HG02642 (cell line): ENCODE results near the gene GLB1L3.
"Not testable (repeated sequence)": the region's sequence is repeated elsewhere in the genome, so short reads cannot be mapped to it uniquely, and the experiment has no call there.

Experiments used
- ATAC-seq: cut with Tn5 transposase; IDR thresholded peaks from one replicate; pipeline ENCODE4 v1.9.1; 2021; ENCODE audit warnings: mild to moderate bottlenecking; ENCODE audit not compliant: unreplicated experiment, poor library complexity

Gene GLB1L3

DNA sequence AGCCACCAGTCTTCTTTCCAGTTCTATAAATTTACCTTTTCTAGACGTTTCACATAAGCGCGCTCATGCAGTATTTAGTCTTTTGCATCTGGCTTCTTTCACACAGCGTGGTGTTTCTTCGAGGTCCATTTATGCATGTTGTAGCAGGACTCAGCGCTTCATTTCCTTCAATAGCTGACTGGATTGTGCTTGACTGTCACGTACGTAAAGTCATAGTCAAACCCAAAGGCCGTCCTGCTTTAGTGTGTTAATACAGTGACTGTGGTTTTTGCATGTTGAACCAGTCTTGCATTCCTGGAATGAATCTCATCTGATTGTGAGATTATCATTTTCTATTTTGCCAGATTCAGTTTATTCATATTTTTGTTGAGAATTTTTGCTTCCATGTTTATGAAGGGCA, 18.5 kb downstream of the GLB1L3 start:
- ATAC-seq: no peak

DNA sequence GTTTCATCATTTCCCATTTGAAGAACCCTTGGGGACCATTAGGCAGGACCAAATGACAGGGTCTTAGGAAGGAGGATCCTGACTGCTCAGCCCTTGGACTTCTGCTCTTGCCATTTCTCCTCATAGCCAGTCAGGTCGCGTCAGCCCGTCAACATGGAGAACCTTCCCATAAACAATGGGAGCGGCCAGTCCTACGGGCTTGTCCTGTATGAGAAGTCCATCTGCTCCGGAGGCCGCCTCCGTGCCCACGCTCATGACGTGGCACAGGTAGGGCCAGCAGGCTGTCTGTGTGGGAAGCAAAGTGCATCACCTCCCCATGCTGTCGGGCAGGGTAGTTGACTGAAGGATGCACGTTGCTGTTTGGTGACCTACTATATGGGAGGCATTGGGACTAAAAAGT, 36.0 kb downstream of the GLB1L3 start:
- no peak for ATAC-seq

DNA sequence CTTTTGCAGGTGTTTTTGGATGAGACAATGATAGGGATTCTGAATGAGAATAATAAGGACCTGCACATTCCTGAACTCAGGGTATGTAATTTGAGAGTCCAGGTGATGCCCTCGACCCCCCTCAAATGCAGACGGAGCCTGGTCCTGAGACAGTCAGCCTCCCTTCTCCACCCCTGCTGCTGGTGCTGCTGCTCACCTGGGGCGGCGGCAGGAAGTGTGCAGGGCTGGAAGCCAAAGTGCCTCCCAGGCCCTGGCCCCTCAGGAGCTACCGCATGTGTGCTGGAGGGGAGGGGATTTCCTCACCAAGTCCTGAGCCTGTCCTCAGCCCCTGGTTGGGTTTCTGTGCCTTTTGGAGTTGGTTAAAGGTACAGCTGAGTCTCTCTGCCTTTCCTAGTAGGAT, 36.6 kb downstream of the GLB1L3 start:
- no peak for ATAC-seq

DNA sequence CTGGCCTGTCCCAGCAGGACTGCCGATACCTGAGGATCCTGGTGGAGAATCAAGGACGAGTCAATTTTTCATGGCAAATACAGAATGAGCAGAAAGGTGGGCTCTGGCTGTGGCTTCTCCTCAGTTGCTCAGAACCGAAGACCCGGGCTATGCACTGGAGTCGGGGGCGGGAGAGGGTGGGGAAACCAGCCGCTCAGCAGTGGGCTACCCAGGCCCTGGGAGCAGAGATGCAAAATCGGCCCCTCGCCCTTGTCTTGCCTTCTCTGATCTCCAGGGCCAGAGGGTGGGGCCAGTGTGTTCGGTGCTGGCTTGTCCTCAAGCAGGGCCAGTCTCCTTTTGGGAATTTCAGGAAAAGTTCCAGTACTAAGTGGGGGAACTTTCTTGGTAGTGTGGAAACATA, 37.2 kb downstream of the GLB1L3 start:
- no peak for ATAC-seq

DNA sequence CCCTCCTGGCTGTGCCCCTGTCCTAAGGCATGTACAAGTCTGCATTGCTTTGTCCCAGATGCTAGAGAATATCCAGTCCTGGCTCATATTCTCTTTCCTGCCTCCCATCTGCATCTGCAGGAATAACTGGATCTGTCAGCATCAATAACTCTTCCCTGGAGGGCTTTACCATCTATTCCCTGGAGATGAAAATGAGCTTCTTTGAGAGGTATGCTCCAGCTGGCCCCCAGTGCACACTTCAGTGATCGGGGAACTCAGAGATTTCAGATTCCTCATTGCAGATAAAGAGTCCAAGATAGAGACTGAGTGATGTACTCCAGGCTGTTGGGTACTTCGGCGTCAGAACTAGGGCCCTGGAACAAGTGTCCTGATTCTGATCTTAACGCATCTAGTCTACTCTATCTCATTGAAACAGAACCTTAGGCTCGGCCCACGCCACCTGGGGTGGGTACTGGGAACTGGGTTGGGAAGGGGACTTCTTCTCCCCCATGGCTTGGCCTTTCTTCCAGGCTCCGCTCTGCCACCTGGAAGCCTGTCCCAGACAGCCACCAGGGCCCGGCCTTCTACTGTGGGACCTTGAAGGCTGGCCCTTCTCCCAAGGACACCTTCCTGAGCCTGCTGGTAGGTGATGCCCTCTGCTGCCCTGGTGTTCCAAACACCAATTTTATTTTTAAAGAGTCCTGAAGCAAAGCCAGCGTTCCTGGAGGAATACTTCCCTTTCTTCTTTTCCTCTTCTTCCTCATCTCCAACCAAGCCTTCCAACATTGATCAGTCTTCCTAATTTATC, 37.8 kb downstream of the GLB1L3 start:
- ATAC-seq: no peak

DNA sequence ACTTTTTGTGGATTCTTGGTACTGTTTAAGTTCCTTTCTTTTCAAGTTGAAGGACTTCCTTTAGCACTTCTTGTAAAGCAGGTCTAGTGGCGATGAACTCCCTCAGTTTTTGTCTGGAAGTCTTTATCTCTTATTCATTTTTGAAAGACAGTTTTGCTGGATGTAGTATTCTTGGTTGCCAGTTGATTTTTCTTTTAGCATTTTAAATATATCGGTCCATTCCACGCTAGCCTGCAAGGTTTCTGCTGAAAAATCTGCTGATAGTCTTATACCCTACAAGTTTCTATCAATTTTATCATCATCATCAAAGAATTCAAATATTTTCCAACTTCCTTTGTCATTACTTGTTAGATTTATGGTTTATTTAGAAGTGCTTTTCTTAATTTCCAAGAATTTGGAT, 40.9 kb downstream of the GLB1L3 start:
- no peak for ATAC-seq

DNA sequence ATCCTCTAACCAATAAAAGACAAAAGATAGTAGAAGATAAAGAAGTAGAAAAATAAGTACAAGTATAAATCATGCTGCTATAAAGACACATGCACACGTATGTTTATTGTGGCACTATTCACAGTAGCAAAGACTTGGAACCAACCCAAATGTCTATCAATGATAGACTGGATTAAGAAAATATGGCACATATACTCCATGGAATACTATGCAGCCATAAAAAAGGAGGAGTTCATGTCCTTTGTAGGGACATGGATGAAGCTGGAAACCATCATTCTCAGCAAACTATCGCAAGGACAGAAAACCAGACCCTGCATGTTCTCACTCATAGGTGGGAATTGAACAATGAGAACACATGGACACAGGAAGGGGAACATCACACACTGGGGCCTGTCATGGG, 45.2 kb downstream of the GLB1L3 start:
- not testable (repeated sequence) for ATAC-seq

DNA sequence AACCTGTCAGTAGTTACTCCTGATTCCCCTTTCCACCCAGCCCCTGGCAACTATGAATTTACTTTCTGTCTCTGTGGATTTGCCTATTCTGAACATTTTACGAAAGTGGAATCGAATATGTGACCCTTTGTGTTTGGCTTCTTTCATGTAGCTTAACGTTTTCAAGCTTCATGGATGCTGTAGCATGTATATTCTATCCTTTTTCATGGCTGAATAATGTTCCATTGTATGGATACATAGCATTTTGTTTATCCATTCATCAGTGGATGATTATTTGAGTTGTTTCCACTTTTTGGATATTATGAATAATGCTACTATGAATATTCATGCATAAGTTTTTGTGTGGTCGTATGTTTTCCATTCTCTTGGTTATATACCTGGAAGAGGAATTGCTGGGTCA, 46.4 kb downstream of the GLB1L3 start:
- ATAC-seq: no peak

DNA sequence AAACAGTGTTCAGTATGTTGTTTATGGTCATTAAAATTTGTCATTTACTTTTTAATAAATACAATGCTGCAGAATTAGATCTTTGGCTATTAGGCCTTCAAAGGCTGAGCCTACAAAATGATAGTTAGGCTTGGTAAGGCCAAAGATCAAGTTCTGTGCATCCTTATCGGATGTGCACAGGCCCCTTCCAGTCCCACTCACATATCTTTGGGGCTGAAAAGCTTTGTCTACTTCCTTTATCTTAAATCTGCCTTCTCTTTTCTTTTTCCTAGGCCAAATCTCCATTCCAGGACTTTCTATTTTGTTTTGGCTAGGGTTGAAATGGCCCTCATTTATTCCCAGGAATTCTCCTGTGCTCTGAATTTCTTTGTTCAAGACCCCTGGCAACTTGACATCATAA, 52.3 kb downstream of the GLB1L3 start:
- no peak for ATAC-seq

DNA sequence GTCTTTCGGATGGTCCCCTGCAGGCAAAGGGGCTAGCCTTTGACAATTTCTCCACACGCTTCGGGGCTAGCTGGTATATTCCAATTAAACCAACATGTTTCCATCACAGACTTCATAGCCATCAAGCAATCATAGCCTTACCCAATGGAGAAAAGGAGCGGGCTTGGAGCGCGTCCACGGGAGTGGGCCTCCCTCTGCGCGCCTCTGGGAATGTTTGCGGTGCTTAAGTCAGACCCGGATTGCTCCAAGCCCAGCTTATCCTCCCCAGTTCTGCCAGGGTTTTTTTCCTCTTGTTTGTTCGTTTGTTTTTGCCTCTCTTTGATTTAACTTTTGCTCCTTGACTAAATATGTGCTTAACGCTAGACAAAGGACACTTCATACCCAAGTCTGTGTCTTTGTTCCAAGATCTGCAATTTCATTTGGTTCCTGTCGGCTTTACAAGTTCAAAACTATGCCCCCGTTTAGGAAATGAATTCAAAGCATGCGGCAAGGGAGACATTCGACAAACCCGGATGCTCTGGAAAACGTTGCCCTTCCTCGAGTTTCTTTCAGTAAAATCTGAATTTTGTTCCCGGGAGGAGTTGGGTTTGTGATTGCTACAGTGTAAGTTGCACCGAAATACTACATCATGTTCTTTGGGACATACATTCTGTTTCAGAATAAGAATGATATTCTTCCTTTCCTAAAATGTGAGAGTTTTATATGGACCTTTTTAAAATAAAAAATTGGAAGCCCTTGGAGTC, 54.6 kb downstream of the GLB1L3 start:
- no peak for ATAC-seq

DNA sequence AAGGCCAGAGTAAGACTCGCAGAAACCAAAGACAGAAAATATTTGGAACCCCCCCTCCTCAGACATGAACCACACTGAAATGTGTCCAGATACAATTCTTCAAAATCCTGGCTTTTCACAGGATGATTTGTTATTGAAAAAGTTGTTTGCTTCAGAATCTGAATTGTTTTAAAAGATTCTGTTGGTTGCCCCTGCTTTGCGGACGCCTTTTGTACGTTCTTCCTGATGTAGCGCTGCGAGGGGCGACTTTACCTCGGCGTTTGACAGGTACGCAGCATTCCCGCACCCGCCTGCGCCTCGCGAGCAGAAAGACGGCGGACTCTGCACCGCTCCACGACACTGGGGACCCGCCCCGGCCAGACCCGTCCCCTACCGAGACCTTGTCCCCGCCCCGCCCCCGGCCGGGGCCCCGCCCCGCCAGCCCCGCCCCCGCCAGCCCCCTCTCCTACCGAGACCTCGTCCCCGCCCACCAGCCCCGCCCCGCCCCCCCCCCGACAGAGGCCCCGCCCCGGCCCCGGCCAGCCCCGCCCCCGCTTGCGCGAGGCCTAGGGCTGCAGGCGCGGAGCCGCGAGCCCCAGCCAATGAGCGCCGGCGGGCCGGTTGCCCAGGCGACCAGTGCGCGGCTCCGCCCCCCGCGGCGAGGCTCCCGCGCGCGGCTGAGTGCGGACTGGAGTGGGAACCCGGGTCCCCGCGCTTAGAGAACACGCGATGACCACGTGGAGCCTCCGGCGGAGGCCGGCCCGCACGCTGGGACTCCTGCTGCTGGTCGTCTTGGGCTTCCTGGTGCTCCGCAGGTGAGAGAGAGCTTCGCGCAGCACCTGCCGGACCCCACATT, 55.4 kb downstream of the GLB1L3 start, which contains the start of gene GLB1L2:
TSS of gene GLB1L2 (plus strand) at position 635 of the 835 bp plus-strand sequence. CDS start at position 709, 74 bp downstream.
- ATAC-seq: peak; percentile 88

DNA sequence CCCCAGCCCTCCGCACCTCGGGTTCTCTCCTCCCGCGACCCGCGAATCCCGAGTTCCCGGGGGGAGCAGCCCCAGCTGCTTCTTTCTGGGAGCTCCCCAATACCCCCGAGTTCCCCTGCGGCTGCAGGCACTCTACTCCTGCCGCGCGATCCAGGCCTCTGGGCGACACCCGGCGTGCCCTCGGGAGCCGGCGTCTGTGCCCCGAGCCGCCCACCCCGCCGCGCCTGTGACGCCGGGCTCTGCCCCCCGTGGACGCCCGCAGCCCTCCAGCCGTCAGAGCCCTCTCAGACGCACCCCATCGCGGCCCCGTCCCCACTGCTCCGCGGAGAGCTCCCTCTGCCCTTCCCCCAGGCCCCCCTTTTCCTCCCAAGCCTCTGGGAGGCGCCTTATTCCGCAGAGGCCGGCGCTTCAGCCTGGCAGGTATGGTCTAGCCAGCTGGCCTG, 56.0 kb downstream of the GLB1L3 start:
- ATAC-seq: peak; percentile 26

DNA sequence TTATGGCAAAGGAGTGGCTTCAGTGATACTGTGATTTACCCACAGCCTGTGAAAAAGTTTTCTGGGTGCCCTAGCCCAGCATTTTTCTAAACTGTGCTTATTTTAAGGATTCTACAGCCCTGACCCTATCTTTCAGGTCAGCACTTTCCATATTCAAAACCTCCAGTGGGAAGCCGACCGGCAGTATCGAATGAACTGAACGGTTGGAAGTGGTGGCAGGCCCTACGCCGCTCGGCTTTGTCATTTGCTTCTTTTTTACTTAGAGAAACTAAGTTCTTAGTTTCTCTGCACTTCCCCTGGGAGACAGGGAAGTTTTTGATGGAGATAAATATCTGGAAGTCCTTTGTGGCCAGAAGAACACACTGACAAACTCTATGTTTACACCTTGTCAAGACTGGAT, 56.6 kb downstream of the GLB1L3 start:
- no peak for ATAC-seq

DNA sequence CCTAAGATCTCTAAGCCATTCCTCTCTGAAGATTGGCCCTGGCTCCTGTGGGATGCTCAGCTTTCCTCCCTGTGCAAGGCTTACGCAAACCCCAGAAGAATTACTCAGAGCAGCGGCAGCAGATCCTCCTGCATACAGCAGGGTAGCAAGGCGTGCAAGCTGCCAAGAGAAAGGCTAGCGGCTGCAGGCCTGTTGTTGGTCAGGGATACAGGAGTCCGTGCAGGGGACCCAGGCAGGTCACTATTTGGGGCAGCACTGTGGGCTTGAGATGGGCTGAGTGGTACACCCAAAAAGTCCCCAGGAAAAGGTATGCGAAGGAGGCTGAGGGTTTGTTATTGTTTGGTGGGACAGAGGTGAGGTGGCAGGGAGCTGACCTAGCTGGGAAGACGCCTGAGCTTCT, 57.1 kb downstream of the GLB1L3 start:
- ATAC-seq: no peak

DNA sequence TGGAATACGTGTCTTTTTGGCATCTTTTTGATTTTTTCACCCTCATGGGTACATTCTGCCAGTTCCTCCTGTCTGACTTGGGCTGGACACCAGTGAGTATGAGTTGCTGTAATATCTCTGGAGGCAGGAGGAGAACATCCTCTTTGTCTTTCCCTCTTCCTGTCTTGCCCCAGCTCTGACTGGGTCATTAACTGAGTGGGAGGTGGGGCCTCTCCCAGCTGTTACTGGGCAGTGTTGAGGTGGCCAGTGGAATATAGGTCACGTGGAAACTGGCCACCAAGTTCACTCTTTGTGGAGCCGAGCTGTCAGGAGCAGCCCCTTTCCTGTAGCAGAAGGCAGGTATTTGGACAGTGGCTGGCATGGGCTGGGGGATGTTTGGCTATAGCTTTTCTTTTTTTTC, 57.8 kb downstream of the GLB1L3 start:
- ATAC-seq: no peak

DNA sequence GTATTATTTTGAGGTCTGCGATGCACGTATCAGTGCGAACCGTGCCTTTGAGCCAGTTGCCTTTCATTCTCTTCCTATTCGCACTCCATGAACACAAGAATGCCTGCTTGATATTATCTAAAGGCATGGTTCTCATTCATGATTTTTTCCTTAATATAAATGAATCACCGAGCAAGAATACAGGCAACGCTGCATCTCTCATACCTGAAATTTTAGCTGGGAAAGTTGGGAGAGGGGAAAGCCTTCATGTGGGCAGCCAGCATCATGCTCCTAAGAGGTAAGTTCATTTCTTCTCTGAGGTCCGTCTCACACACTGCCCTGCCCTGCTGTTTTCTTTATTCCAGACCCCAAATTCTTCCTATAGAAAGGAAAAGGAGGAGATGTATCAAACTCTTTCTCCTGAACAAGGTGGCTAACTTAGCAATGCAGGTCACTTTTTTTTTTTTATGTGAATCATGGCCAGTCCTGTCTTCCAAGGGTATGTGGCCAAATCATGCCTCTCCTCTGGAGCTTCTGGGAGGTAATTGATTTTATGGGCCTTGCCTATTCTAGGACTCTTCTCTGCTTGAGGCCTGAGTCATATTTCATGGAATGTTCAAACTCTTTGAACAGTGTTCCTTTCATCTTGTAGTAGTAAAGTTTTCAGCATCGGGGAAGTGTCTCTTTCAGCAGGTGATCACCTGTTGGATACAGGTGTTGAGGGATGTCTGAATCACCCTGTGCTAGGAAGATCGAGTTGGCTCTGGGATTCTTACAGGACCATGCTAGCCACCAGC, 58.8 kb downstream of the GLB1L3 start:
- ATAC-seq: no peak

DNA sequence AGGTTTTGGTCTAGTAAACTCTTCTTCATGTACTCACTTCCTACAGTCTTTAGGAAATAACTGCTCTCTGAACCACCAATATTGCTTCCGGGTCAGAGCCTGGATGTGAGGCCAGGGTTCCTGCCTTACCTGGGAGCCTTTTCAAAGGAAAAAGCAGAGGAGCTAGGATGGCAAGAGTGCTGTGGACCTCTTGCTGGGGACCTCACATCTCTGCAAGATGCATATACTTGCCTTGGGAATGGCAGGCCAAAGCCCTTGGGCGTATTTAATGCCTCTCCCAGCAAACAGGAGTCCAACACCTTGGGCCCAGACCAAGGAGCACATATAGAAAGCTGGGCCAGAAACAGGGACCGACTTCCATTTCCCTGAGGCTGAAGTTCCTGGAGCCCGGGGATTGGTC, 60.9 kb downstream of the GLB1L3 start:
- ATAC-seq: no peak

DNA sequence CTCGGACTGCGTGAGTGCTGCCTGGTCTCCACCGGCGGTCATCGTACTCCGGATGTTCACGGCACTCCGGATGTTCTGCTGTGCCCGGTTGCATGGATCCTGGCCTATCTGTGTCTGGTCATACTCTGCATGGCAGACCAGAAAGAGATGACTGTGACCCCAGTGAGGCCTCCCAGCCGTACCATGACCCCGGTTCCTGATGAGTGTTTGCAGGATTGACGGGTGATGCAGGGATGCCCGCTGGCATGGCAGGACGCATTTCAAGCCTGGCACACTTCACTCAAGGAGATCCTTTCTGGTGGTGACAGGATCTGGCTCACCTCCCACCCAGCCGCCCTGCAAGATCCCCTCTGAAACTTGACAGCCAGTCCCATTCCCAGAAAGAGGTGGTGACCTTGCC, 61.9 kb downstream of the GLB1L3 start:
- no peak for ATAC-seq

DNA sequence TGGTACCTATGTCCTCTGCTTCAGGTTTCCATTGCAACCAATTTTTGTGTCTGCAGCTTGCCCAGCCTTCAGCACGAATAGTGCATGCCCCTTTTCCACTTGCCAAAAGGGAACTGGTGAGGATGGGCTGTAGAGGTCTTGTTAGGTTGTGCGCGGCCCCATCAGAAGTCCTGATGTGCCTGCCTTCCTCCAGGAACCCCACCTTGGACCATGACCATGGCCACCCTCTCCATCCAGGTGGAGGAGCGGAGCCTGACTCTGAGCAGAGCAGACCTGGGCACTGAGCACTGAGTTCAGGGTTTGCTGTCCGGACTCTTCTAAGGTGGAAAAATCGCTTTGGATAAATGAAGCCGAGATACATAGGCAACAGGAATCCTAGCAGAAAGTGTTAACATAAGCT, 62.5 kb downstream of the GLB1L3 start:
- no peak for ATAC-seq

DNA sequence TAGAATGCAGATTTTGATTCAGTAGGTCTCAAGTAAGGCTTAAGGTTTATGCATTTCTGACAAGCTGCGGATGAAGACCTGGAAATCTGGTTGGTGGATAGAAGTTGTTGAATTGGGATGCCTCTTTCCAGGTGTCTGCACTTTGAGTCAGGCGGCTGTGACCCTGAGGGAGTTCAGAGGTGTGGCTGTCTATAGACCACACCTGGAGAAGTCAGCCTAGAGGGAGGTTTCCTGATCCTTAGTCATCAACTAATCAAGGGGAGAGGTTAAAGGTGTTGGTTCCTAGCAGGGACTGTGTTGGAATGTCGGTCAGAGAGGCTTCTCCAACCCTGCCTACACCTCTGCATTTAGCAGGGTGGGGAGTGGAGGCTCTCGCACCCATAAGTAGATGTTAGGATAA, 63.6 kb downstream of the GLB1L3 start:
- ATAC-seq: no peak
